H4 (cell line): Measurements from ENCODE around the gene LRRC27. TPM values are rescaled to one million over a fixed set of nuclear protein-coding genes. Genes with fewer than 3 reads are reported as not detected.

Experiments used
- DNase-seq: peaks from one replicate; pipeline ENCODE4 v3.0.0-alpha.2; 2015; ENCODE audit warnings: low spot score
- total RNA-seq: library from RNA; depleted of rRNA; stranded (reverse); fragments of >200 nt; shearing (Covaris generic); gene quantifications from 2 replicates; pipeline ENCODE4 v1.2.3, GENCODE V29; 2014; rRNA removed

Gene LRRC27
- total RNA-seq, 1 experiment from 2014 or later, result 4.7 TPM

DNA sequence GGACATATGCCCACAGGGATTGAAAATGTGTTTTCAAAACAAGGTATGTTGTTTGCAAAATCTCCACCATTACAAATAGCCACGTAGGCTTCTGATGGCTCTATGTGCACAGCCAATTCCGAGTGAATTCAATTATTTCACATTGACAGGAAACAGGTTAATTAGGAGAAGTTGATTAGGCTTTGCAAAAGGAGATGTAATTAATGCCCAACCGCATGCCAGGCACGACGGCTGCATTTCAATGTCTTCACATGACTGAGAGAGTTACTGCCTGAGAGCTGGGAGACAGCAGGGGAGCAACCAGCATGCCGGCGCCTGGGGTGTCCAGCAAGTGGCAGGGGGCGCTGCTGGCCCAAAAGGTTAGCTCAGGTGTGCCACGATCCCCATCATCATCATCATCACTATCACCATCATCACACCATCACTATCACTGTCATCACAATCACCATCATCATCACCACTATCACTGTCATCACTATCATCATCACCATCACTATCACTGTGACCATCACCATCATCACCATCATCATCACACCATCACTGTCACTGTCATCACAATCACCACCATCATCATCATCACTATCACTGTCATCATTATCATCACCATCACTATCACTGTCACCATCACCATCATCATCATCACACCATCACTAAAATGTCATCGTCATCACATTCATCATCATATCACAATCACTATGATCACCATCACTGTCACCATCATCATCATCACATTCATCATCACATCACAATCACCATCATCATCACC is 95.2 kb downstream of the LRRC27 start:
- no peak for DNase-seq

DNA sequence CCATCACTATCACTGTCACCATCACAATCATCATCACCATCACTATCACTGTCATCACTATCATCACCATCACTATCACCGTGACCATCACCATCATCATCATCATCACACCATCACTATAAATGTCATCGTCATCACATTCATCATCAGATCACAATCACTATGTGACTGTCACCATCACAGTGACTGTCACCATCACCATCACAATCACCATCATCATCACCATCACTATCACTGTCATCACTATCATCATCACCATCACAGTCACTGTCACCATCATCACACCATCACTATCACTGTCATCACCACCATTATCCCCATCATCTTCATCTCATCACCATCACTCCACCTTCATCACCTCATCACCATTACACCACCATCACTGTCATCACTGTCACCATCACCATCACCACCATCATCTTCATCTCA is 96.0 kb downstream of the LRRC27 start:
- no peak for DNase-seq

DNA sequence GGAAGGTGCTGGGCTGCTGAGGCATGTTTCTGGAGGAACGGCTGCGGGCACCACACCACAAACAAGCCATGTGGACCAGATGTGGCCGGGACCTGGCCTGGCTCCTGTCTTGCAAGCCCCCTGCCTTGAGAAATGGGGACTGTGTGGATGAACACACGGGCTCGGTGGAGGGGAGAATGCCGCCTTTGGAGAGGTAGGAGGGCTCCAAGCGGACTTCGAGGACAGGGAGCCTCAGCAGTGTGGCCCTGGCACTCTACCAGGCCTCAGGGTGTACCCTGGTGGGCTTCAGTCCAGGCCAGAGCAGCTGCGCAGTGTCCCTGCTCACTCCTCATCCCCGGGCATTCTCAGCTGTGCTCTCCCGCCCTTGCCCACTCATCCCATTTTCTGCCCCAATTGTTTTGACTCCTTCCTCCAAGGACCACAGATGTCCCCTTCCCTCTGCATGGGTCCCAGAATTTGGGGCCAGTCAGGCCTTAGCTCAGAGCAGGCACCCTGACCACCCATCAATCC is 96.5 kb downstream of the LRRC27 start:
- DNase-seq, result no peak

Other genes starting within 250 kb of the LRRC27 start
- 18.0 and 19.6 TPM in 2 replicates for gene DPYSL4, start 145.2 kb upstream of the LRRC27 start, total RNA-seq
- gene STK32C, start 24.2 kb upstream of the LRRC27 start, total RNA-seq, result 13.8 and 22.2 TPM in 2 replicates
- 2.2 and 6.2 TPM in 2 replicates for gene PWWP2B, start 65.0 kb downstream of the LRRC27 start, total RNA-seq
- 15.8 and 21.0 TPM in 2 replicates for gene INPP5A, start 205.6 kb downstream of the LRRC27 start, total RNA-seq